Measurements from ENCODE around the gene IGFN1.

The IGFN1 gene

GRCh38 chr1:201167041-201167991, 23.3 kb upstream of the IGFN1 start:
- no peaks in the 10 kb centered on the region for H3K9me3 ChIP-seq (ENCODE audit: severe bottlenecking)
- H3K27ac ChIP-seq: no peak overlapping the region
- no peak for TF ChIP-seq CTCF (IDR thresholded peaks at IDR 0.05; ENCODE audit: low read depth, low read length)
- H3K4me3 ChIP-seq (ENCODE audit: low read depth, low read length): no peak overlapping the region
- no peaks in the 10 kb centered on the region for H3K36me3 ChIP-seq
- DNase-seq: no peak
- no peaks in the 10 kb centered on the region for H3K27me3 ChIP-seq (ENCODE audit: insufficient read depth, low read depth, severe bottlenecking)

DNA sequence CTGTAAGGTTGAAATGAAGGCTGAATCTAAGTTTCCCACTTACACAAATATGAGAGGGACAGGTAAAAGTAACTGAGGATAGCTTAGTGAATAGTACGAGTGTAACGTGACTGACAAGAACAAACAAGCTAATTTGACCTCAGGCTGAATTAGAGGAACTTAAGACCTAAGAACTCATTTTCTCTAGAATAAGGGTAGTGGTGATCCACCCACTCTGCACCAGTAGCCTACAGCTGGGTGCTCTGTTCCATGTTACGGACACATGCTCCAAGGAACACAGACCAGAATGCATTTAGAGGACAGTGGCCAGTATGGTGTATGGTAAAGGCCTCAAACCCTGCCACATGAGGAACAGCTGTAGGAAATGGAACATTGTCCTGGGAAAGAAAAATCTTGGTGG, 21.4 kb upstream of the IGFN1 start:
- H3K27me3 ChIP-seq (ENCODE audit: insufficient read depth, low read depth, severe bottlenecking): no peaks in the 10 kb centered on the region
- DNase-seq: no peak
- H3K36me3 ChIP-seq: no peaks in the 10 kb centered on the region
- TF ChIP-seq CTCF (IDR thresholded peaks at IDR 0.05; ENCODE audit: low read depth, low read length): no peak
- no peak overlapping the region for H3K27ac ChIP-seq
- H3K9me3 ChIP-seq (ENCODE audit: severe bottlenecking): no peaks in the 10 kb centered on the region
- H3K4me3 ChIP-seq (ENCODE audit: low read depth, low read length): no peak overlapping the region

DNA sequence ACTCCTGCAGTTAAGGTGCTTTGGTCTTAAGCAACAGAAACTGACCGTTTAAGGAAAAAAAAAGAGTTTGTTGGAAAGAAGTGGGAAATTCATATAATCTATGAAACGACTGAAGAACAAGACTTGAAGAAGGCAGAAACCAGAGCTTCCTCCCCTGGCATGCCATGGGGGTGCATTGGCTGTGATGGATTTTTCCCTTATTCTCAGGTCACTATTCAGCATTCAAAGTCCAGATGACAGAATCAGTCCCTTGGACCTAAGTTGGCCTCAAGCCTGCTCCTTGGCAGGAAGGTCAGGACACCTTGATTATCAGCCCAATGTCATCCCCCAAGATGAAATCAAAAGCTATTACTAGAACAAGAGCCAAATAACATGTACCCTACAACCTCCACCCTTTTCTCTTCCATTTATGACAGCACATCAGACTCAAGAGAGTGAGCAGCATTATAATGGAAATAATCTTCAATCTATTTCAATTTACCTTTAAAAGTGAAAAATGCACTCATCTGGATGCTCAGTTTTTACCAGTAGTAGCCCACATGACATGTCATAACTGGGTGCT, 20.6 kb upstream of the IGFN1 start:
- H3K27ac ChIP-seq: peak overlapping the region; percentile 93
- H3K36me3 ChIP-seq: no peaks in the 10 kb centered on the region
- H3K27me3 ChIP-seq (ENCODE audit: insufficient read depth, low read depth, severe bottlenecking): no peaks in the 10 kb centered on the region
- DNase-seq: no peak
- H3K9me3 ChIP-seq (ENCODE audit: severe bottlenecking): no peaks in the 10 kb centered on the region
- no peak for TF ChIP-seq CTCF (IDR thresholded peaks at IDR 0.05; ENCODE audit: low read depth, low read length)
- H3K4me3 ChIP-seq (ENCODE audit: low read depth, low read length): peak overlapping the region; percentile 70

GRCh38 chr1:201170533-201171062, 20.0 kb upstream of the IGFN1 start:
- no peaks in the 10 kb centered on the region for H3K36me3 ChIP-seq
- no peaks in the 10 kb centered on the region for H3K27me3 ChIP-seq (ENCODE audit: insufficient read depth, low read depth, severe bottlenecking)
- no peaks in the 10 kb centered on the region for H3K9me3 ChIP-seq (ENCODE audit: severe bottlenecking)
- peak; percentile 100 for DNase-seq
- peak overlapping the region; percentile 70 for H3K4me3 ChIP-seq (ENCODE audit: low read depth, low read length)
- H3K27ac ChIP-seq: peak overlapping the region; percentile 93
- TF ChIP-seq CTCF (IDR thresholded peaks at IDR 0.05; ENCODE audit: low read depth, low read length): peak; percentile 28; the same call in 1 of the 2 replicates

GRCh38 chr1:201171063-201172036, 19.3 kb upstream of the IGFN1 start:
- Histone ChIP-seq H3K27ac (peak overlapping the region; percentile 93), H3K4me3 (ENCODE audit: low read depth, low read length) (peak overlapping the region; percentile 70), H3K36me3 (no peaks in the 10 kb centered on the region), H3K27me3 (ENCODE audit: insufficient read depth, low read depth, severe bottlenecking) (no peaks in the 10 kb centered on the region), H3K9me3 (ENCODE audit: severe bottlenecking) (no peaks in the 10 kb centered on the region)
- DNase-seq: peak; percentile 99
- peak; percentile 73 for TF ChIP-seq CTCF (IDR thresholded peaks at IDR 0.05; ENCODE audit: low read depth, low read length)

Data from WERI-Rb-1 (cell line).